Measurements from ENCODE around the gene GAREM1.

- TF ChIP-seq BHLHE40 (IDR thresholded peaks at IDR 0.05; ENCODE audit: low read length) (no peak), POLR2AphosphoS5 (IDR thresholded peaks at IDR 0.05; ENCODE audit: control insufficient read depth, insufficient read depth, low read depth, low read length) (no peak), CTCF (IDR thresholded peaks at IDR 0.05 in 2 of 3, conservative IDR thresholded peaks at IDR 0.05 in 1 of 3; ENCODE audit: insufficient read depth in 2 of 3, low read depth in 1 of 3, low read length in 3 of 3) (no peak), SMC3 (conservative IDR thresholded peaks at IDR 0.05; ENCODE audit: insufficient read depth, low read depth, low read length) (no peak), CBFB (CRISPR knock-in tag; IDR thresholded peaks at IDR 0.05) (no peak), KLF1 (tag; IDR thresholded peaks at IDR 0.05) (no peak), SMAD4 (CRISPR knock-in tag; conservative IDR thresholded peaks at IDR 0.05) (no peak), PHTF2 (CRISPR knock-in tag; IDR thresholded peaks at IDR 0.05) (no peak), TAF15 (IDR thresholded peaks at IDR 0.05; ENCODE audit: low read depth, low read length) (no peak), NBN (IDR thresholded peaks at IDR 0.05; ENCODE audit: low read depth) (no peak), L3MBTL2 (IDR thresholded peaks at IDR 0.05) (no peak), CEBPB (tag; IDR thresholded peaks at IDR 0.05) (no peak)
These were observed 19.8 kb downstream of the GAREM1 start for GRCh38 chr18:32450874-32451273.
